Measurements from ENCODE around the gene PHKB.
"Not testable (repeated sequence)": the region's sequence is repeated elsewhere in the genome, so short reads cannot be mapped to it uniquely, and the experiment has no call there.

Gene PHKB

GRCh38 chr16:47460711-47461597 lies at the start of gene PHKB, which contains the start of gene ITFG1:
Gene PHKB (plus strand): TSS chr16:47461331. CDS start chr16:47461351, 20 bp downstream.
Gene ITFG1 (minus strand): TSS chr16:47461063. CDS start chr16:47461045, 18 bp downstream.
- DNase-seq (ENCODE audit: low spot score): peak; percentile 97

- DNase-seq (ENCODE audit: low spot score): no peak
These were observed 48.1 kb upstream of the PHKB start for GRCh38 chr16:47413041-47413440.

- DNase-seq (ENCODE audit: low spot score): no peak
These were observed 44.3 kb upstream of the PHKB start for GRCh38 chr16:47416869-47417268.

GRCh38 chr16:47424846-47425245 lies 36.3 kb upstream of the PHKB start:
- no peak for DNase-seq (ENCODE audit: low spot score)

GRCh38 chr16:47426806-47427205 lies 34.3 kb upstream of the PHKB start:
- no peak for DNase-seq (ENCODE audit: low spot score)

GRCh38 chr16:47431960-47432359 lies 29.2 kb upstream of the PHKB start:
- no peak for DNase-seq (ENCODE audit: low spot score)

GRCh38 chr16:47434274-47434673 lies 26.9 kb upstream of the PHKB start:
- DNase-seq (ENCODE audit: low spot score): not testable (repeated sequence)

- not testable (repeated sequence) for DNase-seq (ENCODE audit: low spot score)
These were observed 21.1 kb upstream of the PHKB start for GRCh38 chr16:47440066-47440465.

- DNase-seq (ENCODE audit: low spot score): not testable (repeated sequence)
These were observed 18.2 kb upstream of the PHKB start for GRCh38 chr16:47442884-47443283.

GRCh38 chr16:47446431-47446830 lies 14.7 kb upstream of the PHKB start:
- DNase-seq (ENCODE audit: low spot score): no peak

GRCh38 chr16:47448830-47449575 lies 12.1 kb upstream of the PHKB start:
- no peak for DNase-seq (ENCODE audit: low spot score)

GRCh38 chr16:47449788-47450187 lies 11.3 kb upstream of the PHKB start:
- DNase-seq (ENCODE audit: low spot score): no peak

GRCh38 chr16:47458331-47458730 lies 2.8 kb upstream of the PHKB start:
- DNase-seq (ENCODE audit: low spot score): no peak

GRCh38 chr16:47459603-47460002 lies 1.5 kb upstream of the PHKB start:
- DNase-seq (ENCODE audit: low spot score): no peak

GRCh38 chr16:47460359-47460710 lies 796 bp upstream of the PHKB start:
- DNase-seq (ENCODE audit: low spot score): no peak

GRCh38 chr16:47461598-47462266 lies 601 bp downstream of the PHKB start:
- peak; percentile 32 for DNase-seq (ENCODE audit: low spot score)

GRCh38 chr16:47463771-47464624 lies 2.9 kb downstream of the PHKB start:
- no peak for DNase-seq (ENCODE audit: low spot score)

- no peak for DNase-seq (ENCODE audit: low spot score)
These were observed 4.9 kb downstream of the PHKB start for GRCh38 chr16:47465919-47466630.

- no peak for DNase-seq (ENCODE audit: low spot score)
These were observed 6.4 kb downstream of the PHKB start for GRCh38 chr16:47467501-47467900.

GRCh38 chr16:47468070-47468689 lies 7.0 kb downstream of the PHKB start:
- not testable (repeated sequence) for DNase-seq (ENCODE audit: low spot score)
